Uterus (tissue), 2 donors: ENCODE data around the gene NSUN3.

Experiments
- POLR2A ChIP-seq, 2 donors: fragments of 450-650 bp; IDR thresholded peaks; one replicate each; pipeline ENCODE4 v1.6.1; 2016; ENCODE audit warnings: antibody characterized with exemption in 2 of 2, mild to moderate bottlenecking in 1 of 2, moderate library complexity in 1 of 2
- TF ChIP-seq, protein P1 (sequence below), 4 experiments: fragments of 200-600 bp in 2 of 4; fragments of 450-650 bp in 2 of 4; sonication (generic) in 2 of 4; IDR thresholded peaks; one replicate each; pipeline ENCODE4 v1.5.1; 2016 to 2019; ENCODE audit warnings: antibody characterized with exemption in 4 of 4, mild to moderate bottlenecking in 2 of 4, moderate library complexity in 1 of 4

- TF ChIP-seq, protein P1, sequence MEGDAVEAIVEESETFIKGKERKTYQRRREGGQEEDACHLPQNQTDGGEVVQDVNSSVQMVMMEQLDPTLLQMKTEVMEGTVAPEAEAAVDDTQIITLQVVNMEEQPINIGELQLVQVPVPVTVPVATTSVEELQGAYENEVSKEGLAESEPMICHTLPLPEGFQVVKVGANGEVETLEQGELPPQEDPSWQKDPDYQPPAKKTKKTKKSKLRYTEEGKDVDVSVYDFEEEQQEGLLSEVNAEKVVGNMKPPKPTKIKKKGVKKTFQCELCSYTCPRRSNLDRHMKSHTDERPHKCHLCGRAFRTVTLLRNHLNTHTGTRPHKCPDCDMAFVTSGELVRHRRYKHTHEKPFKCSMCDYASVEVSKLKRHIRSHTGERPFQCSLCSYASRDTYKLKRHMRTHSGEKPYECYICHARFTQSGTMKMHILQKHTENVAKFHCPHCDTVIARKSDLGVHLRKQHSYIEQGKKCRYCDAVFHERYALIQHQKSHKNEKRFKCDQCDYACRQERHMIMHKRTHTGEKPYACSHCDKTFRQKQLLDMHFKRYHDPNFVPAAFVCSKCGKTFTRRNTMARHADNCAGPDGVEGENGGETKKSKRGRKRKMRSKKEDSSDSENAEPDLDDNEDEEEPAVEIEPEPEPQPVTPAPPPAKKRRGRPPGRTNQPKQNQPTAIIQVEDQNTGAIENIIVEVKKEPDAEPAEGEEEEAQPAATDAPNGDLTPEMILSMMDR (IDR thresholded peaks at IDR 0.05), result no peak
- no peak for TF ChIP-seq POLR2A (IDR thresholded peaks at IDR 0.05)
Observed at GRCh38 chr3:94101860-94102259, 39.0 kb downstream of the NSUN3 start.
